GM12878 (cell line): ENCODE measurements around the gene WNK1. TPM values are rescaled to one million over a fixed set of nuclear protein-coding genes. Genes with fewer than 3 reads are reported as not detected.

ENCODE experiments used
- ATAC-seq: fragments of 200-7000 bp; cut with Tn5 transposase; 3 replicates; pipeline ENCODE4 v1.9.1; 2020; ENCODE audit warnings: mild to moderate bottlenecking, moderate library complexity
- BruUV-seq: library from RNA; stranded (reverse); fragments of 400-500 nt; replicated peaks from 2 replicates; lab custom pipeline; 2021; lab: Mats Ljungman, UMichigan
- CTCF ChIA-PET: fragments of 300-600 bp; sonication (Branson Sonifier 250); formaldehyde crosslinking; extraction: SDS; loops from one replicate; lab custom pipeline; 2021; ENCODE audit warnings: inconsistent platforms; lab: Yijun Ruan, JAX
- POLR2A ChIA-PET: fragments of 350-600 bp; formaldehyde crosslinking; extraction: SDS; loops from one replicate; lab custom pipeline; 2021; ENCODE audit warnings: inconsistent platforms; lab: Charles Lee
- RAD21 ChIA-PET: fragments of 300-600 bp; sonication (Branson Sonifier 250); formaldehyde crosslinking; loops from one replicate; lab custom pipeline; 2023; ENCODE audit warnings: antibody characterized with exemption; ENCODE audit not compliant: unreplicated experiment; lab: Charles Lee
- SMC1A ChIA-PET: fragments of 300-600 bp; sonication (Branson Sonifier 250); formaldehyde crosslinking; loops from one replicate; lab custom pipeline; 2023; ENCODE audit not compliant: unreplicated experiment, uncharacterized antibody; lab: Charles Lee
- DNase-seq: peaks from one replicate; pipeline ENCODE4 v3.0.0-alpha.2; 2011; ENCODE audit warnings: low read depth, low spot score
- FAIRE-seq: peaks from 3 replicates; lab custom pipeline; 2011; peaks lifted over from hg19 to GRCh38; lab: Jason Lieb, UNC
- H2AFZ ChIP-seq: 2 replicates; pipeline ENCODE4 v1.6.0; 2011; ENCODE audit warnings: low read depth, low read length, control low read depth; ENCODE audit not compliant: control insufficient read depth
- H3K27ac ChIP-seq: 2 replicates; pipeline ENCODE4 v1.5.1; 2011; ENCODE audit warnings: control low read depth; ENCODE audit not compliant: control insufficient read depth, insufficient read depth
- H3K27me3 ChIP-seq, 2 experiments: replicated peaks in 1 of 2; 2 replicates each; pipeline versions ENCODE4 v1.6.0 to v1.6.1; 2011; ENCODE audit warnings: low read length in 1 of 2; ENCODE audit not compliant: control insufficient read depth in 2 of 2, insufficient read depth in 2 of 2
- H3K36me3 ChIP-seq, 2 experiments: 2 replicates each; pipeline ENCODE4 v1.5.1; 2011; ENCODE audit warnings: low read length in 1 of 2; ENCODE audit not compliant: control insufficient read depth in 2 of 2, insufficient read depth in 2 of 2
- H3K4me1 ChIP-seq: 2 replicates; pipeline ENCODE4 v1.6.1; 2011; ENCODE audit warnings: mild to moderate bottlenecking, low read length, moderate library complexity, mixed read lengths; ENCODE audit not compliant: control insufficient read depth, insufficient read depth
- H3K4me2 ChIP-seq: 2 replicates; pipeline ENCODE4 v1.6.0; 2011; ENCODE audit warnings: control low read depth; ENCODE audit not compliant: control insufficient read depth, insufficient read depth
- H3K4me3 ChIP-seq: fragments of 200-600 bp; sonication (generic); 2 replicates; pipeline ENCODE4 v1.5.1; 2016
- H3K79me2 ChIP-seq: 2 replicates; pipeline ENCODE4 v1.6.0; 2011; ENCODE audit warnings: low read length; ENCODE audit not compliant: control insufficient read depth, insufficient read depth
- H3K9ac ChIP-seq: 2 replicates; pipeline ENCODE4 v1.8.0; 2011; ENCODE audit warnings: low read length, control low read depth, mixed read lengths; ENCODE audit not compliant: control insufficient read depth, insufficient read depth
- H3K9me3 ChIP-seq: replicated peaks from 3 replicates; pipeline ENCODE4 v1.5.1; 2011; ENCODE audit warnings: mild to moderate bottlenecking, low read length; ENCODE audit not compliant: control insufficient read depth, insufficient read depth
- H4K20me1 ChIP-seq: 2 replicates; pipeline ENCODE4 v1.6.0; 2011; ENCODE audit not compliant: control insufficient read depth, insufficient read depth
- CREM ChIP-seq: IDR thresholded peaks from 2 replicates; pipeline ENCODE4 v1.6.1; 2014; ENCODE audit warnings: antibody characterized with exemption, low read depth
- ETV6 ChIP-seq, 2 experiments: fragments of 450-650 bp in 1 of 2; IDR thresholded peaks in 1 of 2; conservative IDR thresholded peaks in 1 of 2; 2 replicates each; pipeline ENCODE4 v1.6.1; 2014; ENCODE audit warnings: antibody characterized with exemption in 1 of 2, borderline replicate concordance in 1 of 2, low read depth in 1 of 2, mild to moderate bottlenecking in 1 of 2, moderate library complexity in 1 of 2
- MTA2 ChIP-seq: fragments of 450-650 bp; IDR thresholded peaks from 2 replicates; pipeline ENCODE4 v1.6.1; 2016; ENCODE audit warnings: low read depth, mild to moderate bottlenecking, moderate library complexity
- NBN ChIP-seq: fragments of 450-650 bp; IDR thresholded peaks from 2 replicates; pipeline ENCODE4 v1.6.1; 2016
- WGBS: methylation state at CpG from one replicate; pipeline ENCODE4 v1.1.6; 2016; ENCODE audit warnings: low lambda C conversion rate; ENCODE audit not compliant: insufficient replicate concordance, insufficient coverage; ENCODE audit errors: missing lambda C conversion rate; 5-methylcytosine and 5-hydroxymethylcytosine counted together
- in situ Hi-C: fragments of 300-500 bp; cut with MboI; formaldehyde crosslinking; loops from 9 replicates; pipeline ENCODE4 v1.14.3; 2018; ENCODE audit warnings: mixed read lengths
- intact Hi-C: fragments of 100-400 bp; cut with micrococcal nuclease; formaldehyde crosslinking; loops from one replicate; pipeline ENCODE4 v1.14.2; 2022; ENCODE audit not compliant: unreplicated experiment
- polyA plus RNA-seq, 11 experiments: library from polyadenylated mRNA; depleted of rRNA in 4 of 11; unstranded in 6 of 11; stranded (reverse) in 5 of 11; fragments of >200 nt; fragmentation: Nextera tagmentation in 4 of 11; fragmentation: Illumina TruSeq in 1 of 11; extraction: Ambion mirVana in 4 of 11; extraction: Trizol in 1 of 11; gene quantifications; 1 replicate in 1 of 11; 2 replicates in 10 of 11; pipeline versions ENCODE4 v1.2.1 to v1.2.3, GENCODE V29; 2011 to 2016; ENCODE audit warnings: inconsistent platforms in 2 of 11, missing spikeins in 2 of 11, low read depth in 1 of 11
- total RNA-seq, 4 experiments: library from RNA; depleted of rRNA in 3 of 4; stranded (reverse); fragments of >200 nt in 3 of 4; fragmentation: Illumina TruSeq in 1 of 4; extraction: Trizol in 1 of 4; gene quantifications; 2 replicates each; pipeline versions ENCODE4 v1.2.1 to v1.2.3, GENCODE V29; 2013 to 2021
- TF ChIP-seq, protein P1 (sequence below): IDR thresholded peaks from 2 replicates; pipeline ENCODE4 v1.6.1; 2012; ENCODE audit warnings: mild to moderate bottlenecking, low read depth, low read length
- TF ChIP-seq, protein P2 (sequence below): IDR thresholded peaks from 2 replicates; pipeline ENCODE4 v1.6.1; 2012; ENCODE audit warnings: low read depth, low read length, improper control_type of control experiment

The WNK1 gene
- total and polyA plus RNA-seq, 10 of the 15 experiments (the other 5 are each of a cell fraction or from before 2014, with no cell fraction given) = 9.6 to 151 (median 86.6) TPM

DNA sequence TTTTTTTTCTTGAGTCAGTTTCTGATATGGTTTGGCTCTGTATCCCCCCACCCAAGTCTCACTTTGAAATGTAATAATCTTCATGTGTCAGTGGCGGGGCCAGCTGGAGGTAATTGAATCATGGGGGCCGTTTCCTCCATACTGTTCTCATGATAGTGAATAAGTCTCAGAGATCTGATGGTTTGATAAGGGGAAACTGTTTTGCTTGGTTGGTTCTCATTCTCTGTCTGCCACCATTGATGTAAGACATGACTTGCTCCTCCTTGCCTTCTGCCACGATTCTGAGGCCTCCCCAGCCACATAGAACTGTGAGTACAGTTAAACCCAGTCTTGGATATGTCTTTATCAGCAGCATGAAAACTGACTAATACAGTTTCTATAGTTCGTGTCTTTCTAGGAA, 42.9 kb downstream of the WNK1 start:
- Histone ChIP-seq H4K20me1 (no peaks in the 10 kb centered on the region; the same call in 1 of the 2 replicates), H3K9ac (no peak overlapping the region), H2AFZ (no peak overlapping the region), H3K36me3 (no peaks in the 10 kb centered on the region; a peak in 2 of 4 replicates), H3K79me2 (peaks cover 98% of the 10 kb centered on the region), H3K9me3 (no peaks in the 10 kb centered on the region), H3K4me3 (0 out of 2 replicates have a peak overlapping the region, but pooled peaks have one; percentile 5), H3K27ac (peak overlapping the region; percentile 57), H3K4me2 (peak overlapping the region; percentile 61; the same call in 1 of the 2 replicates), H3K27me3 (no peaks in the 10 kb centered on the region), H3K4me1 (peaks cover 13% of the 10 kb centered on the region)
- BruUV-seq = no TSS peak
- DNase-seq (no peak), FAIRE-seq (peak; percentile 31), ATAC-seq (peak; percentile 86)
- 17% methylated on average over 4 of the region's 4 CpGs for WGBS
- in situ Hi-C loops = no loop called here
- ChIA-PET RAD21 (interaction anchor here (1.0 to 1.7 kb wide), 3 partner anchors 9 to 39 kb away, joined by 3 to 5 read pairs (median 4); no protein-coding TSS in a partner anchor), POLR2A (no interaction called here), SMC1A (interaction anchor here (0.9 to 1.9 kb wide), 8 partner anchors 9 to 39 kb away, joined by 3 to 12 read pairs (median 4); no protein-coding TSS in a partner anchor), CTCF (interaction anchor here (0.8 to 1.0 kb wide), 3 partner anchors 10 to 40 kb away, joined by 3 read pairs; no protein-coding TSS in a partner anchor)
- TF ChIP-seq MTA2 (peak; percentile 14; the same call in 1 of the 2 replicates), NBN (0 out of 2 replicates have a peak, but pooled peaks have one; percentile 28), CREM (0 out of 2 replicates have a peak, but pooled peaks have one; percentile 27), ETV6 (conservative IDR thresholded peaks at IDR 0.05 in 1 of 2, IDR thresholded peaks at IDR 0.05 in 1 of 2; ENCODE audit: borderline replicate concordance in 1 of 2, low read depth in 1 of 2) (0 out of 4 replicates have a peak, but pooled peaks of 1 of the 2 experiments have one; percentile 17)
- TF ChIP-seq, protein P1, sequence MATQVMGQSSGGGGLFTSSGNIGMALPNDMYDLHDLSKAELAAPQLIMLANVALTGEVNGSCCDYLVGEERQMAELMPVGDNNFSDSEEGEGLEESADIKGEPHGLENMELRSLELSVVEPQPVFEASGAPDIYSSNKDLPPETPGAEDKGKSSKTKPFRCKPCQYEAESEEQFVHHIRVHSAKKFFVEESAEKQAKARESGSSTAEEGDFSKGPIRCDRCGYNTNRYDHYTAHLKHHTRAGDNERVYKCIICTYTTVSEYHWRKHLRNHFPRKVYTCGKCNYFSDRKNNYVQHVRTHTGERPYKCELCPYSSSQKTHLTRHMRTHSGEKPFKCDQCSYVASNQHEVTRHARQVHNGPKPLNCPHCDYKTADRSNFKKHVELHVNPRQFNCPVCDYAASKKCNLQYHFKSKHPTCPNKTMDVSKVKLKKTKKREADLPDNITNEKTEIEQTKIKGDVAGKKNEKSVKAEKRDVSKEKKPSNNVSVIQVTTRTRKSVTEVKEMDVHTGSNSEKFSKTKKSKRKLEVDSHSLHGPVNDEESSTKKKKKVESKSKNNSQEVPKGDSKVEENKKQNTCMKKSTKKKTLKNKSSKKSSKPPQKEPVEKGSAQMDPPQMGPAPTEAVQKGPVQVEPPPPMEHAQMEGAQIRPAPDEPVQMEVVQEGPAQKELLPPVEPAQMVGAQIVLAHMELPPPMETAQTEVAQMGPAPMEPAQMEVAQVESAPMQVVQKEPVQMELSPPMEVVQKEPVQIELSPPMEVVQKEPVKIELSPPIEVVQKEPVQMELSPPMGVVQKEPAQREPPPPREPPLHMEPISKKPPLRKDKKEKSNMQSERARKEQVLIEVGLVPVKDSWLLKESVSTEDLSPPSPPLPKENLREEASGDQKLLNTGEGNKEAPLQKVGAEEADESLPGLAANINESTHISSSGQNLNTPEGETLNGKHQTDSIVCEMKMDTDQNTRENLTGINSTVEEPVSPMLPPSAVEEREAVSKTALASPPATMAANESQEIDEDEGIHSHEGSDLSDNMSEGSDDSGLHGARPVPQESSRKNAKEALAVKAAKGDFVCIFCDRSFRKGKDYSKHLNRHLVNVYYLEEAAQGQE = no peak
- TF ChIP-seq, protein P2, sequence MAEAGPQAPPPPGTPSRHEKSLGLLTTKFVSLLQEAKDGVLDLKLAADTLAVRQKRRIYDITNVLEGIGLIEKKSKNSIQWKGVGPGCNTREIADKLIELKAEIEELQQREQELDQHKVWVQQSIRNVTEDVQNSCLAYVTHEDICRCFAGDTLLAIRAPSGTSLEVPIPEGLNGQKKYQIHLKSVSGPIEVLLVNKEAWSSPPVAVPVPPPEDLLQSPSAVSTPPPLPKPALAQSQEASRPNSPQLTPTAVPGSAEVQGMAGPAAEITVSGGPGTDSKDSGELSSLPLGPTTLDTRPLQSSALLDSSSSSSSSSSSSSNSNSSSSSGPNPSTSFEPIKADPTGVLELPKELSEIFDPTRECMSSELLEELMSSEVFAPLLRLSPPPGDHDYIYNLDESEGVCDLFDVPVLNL = no peak
- intact Hi-C loops = no loop called here
